HepG2 (cell line): Measurements from ENCODE around the gene WWC2. TPM values are rescaled to one million over a fixed set of nuclear protein-coding genes. Genes with fewer than 3 reads are reported as not detected.

Experiments used
- ATAC-seq: fragments of 200-7000 bp; cut with Tn5 transposase; 3 replicates; pipeline ENCODE4 v1.9.1; 2020; ENCODE audit warnings: mild to moderate bottlenecking, moderate library complexity
- BruUV-seq: library from RNA; stranded (reverse); fragments of 400-500 nt; replicated peaks from 2 replicates; lab custom pipeline; 2021; lab: Mats Ljungman, UMichigan
- CTCF ChIA-PET: fragments of 300-600 bp; formaldehyde crosslinking; extraction: SDS; loops from one replicate; lab custom pipeline; 2021; ENCODE audit warnings: low total read pairs, inconsistent platforms, low intra/inter-chr PET ratio; lab: Yijun Ruan, JAX
- POLR2A ChIA-PET: fragments of 350-600 bp; sonication (Branson Sonifier 250); formaldehyde crosslinking; loops from one replicate; lab custom pipeline; 2020; ENCODE audit warnings: antibody characterized with exemption, inconsistent platforms; lab: Yijun Ruan, JAX
- DNase-seq: peaks from one replicate; pipeline ENCODE4 v3.0.0-alpha.2; 2015; ENCODE audit warnings: low spot score
- FAIRE-seq: peaks from 3 replicates; lab custom pipeline; 2011; peaks lifted over from hg19 to GRCh38; lab: Jason Lieb, UNC
- H2AFZ ChIP-seq: one replicate; pipeline ENCODE4 v1.6.1; 2011; ENCODE audit warnings: low read length, inconsistent platforms
- H3K27ac ChIP-seq: fragments of 300-600 bp; 3 replicates; pipeline ENCODE4 v1.8.0; 2011; ENCODE audit warnings: mixed run types, mild to moderate bottlenecking, mixed read lengths, low read length, inconsistent platforms; ENCODE audit not compliant: insufficient read depth; ENCODE audit errors: extremely low read length
- H3K27me3 ChIP-seq, 2 experiments: fragments of 200-600 bp in 1 of 2; 2 replicates in 1 of 2; 3 replicates in 1 of 2; pipeline versions ENCODE4 v1.6.0 to v1.8.0; 2011; ENCODE audit warnings: low read length in 2 of 2, mild to moderate bottlenecking in 2 of 2, moderate library complexity in 2 of 2, inconsistent platforms in 1 of 2; ENCODE audit not compliant: insufficient read depth in 2 of 2, control insufficient read depth in 1 of 2
- H3K36me3 ChIP-seq, 2 experiments: fragments of 200-600 bp in 1 of 2; replicated peaks in 1 of 2; 2 replicates in 1 of 2; 3 replicates in 1 of 2; pipeline versions ENCODE4 v1.5.1 to v1.8.0; 2011; ENCODE audit warnings: low read length in 2 of 2, inconsistent platforms in 1 of 2; ENCODE audit not compliant: insufficient read depth in 2 of 2, control insufficient read depth in 1 of 2
- H3K4me1 ChIP-seq: 2 replicates; pipeline ENCODE4 v1.5.1; 2012; ENCODE audit warnings: low read length, inconsistent platforms; ENCODE audit not compliant: insufficient read depth
- H3K4me2 ChIP-seq: 2 replicates; pipeline ENCODE4 v1.6.0; 2011; ENCODE audit warnings: low read depth, low read length, inconsistent platforms
- H3K4me3 ChIP-seq, 3 experiments: fragments of 200-600 bp in 1 of 3; sonication (generic), shearing (Covaris generic) in 1 of 3; replicated peaks in 1 of 3; 2 replicates each; pipeline ENCODE4 v1.5.1; 2011 to 2016; ENCODE audit warnings: low read length in 3 of 3, inconsistent platforms in 2 of 3, low read depth in 2 of 3, mild to moderate bottlenecking in 2 of 3, control low read depth in 1 of 3, mixed read lengths in 1 of 3; ENCODE audit not compliant: insufficient read depth in 1 of 3
- H3K79me2 ChIP-seq: one replicate; pipeline ENCODE4 v1.6.1; 2011; ENCODE audit warnings: low read length, inconsistent platforms; ENCODE audit not compliant: insufficient read depth
- H3K9ac ChIP-seq: 2 replicates; pipeline ENCODE4 v1.6.0; 2011; ENCODE audit warnings: mild to moderate bottlenecking, low read depth, low read length, inconsistent platforms; ENCODE audit not compliant: insufficient read depth
- H3K9me3 ChIP-seq: 2 replicates; pipeline ENCODE4 v1.5.1; 2012; ENCODE audit warnings: mild to moderate bottlenecking, low read length
- H4K20me1 ChIP-seq: 2 replicates; pipeline ENCODE4 v1.6.0; 2011; ENCODE audit warnings: inconsistent platforms, mild to moderate bottlenecking, low read length, moderate library complexity; ENCODE audit not compliant: insufficient read depth
- FOSL2 ChIP-seq: sonication (generic); formaldehyde crosslinking; IDR thresholded peaks from 2 replicates; pipeline ENCODE4 v1.4.0; 2020; ENCODE audit warnings: missing genetic modification reagents
- WGBS: methylation state at CpG from one replicate; pipeline ENCODE4 v1.1.6; 2017; ENCODE audit warnings: low lambda C conversion rate; 5-methylcytosine and 5-hydroxymethylcytosine counted together
- in situ Hi-C: cut with HindIII; loops from 2 replicates; pipeline ENCODE4 v1.10.0; 2017; ENCODE audit warnings: low pct_unique_long_range_greater_than_20kb; ENCODE audit not compliant: extremely low pct_ligation_motif_present
- intact Hi-C: fragments of 100-400 bp; cut with micrococcal nuclease; formaldehyde crosslinking; loops from one replicate; pipeline ENCODE4 v1.10.0; 2022; ENCODE audit not compliant: unreplicated experiment
- polyA plus RNA-seq, 8 experiments: library from polyadenylated mRNA; depleted of rRNA in 3 of 8; stranded (reverse) in 7 of 8; unstranded in 1 of 8; fragments of >200 nt; fragmentation: Illumina TruSeq in 4 of 8; extraction: Trizol in 4 of 8; gene quantifications; 2 replicates each; pipeline versions ENCODE4 v1.2.1 to v1.2.3, GENCODE V29; 2011 to 2016; ENCODE audit warnings: low read depth in 4 of 8, missing spikeins in 1 of 8, mixed read lengths in 1 of 8; ENCODE audit not compliant: insufficient read depth in 1 of 8
- total RNA-seq, 5 experiments: library from RNA; depleted of rRNA; stranded (reverse); fragments of >200 nt; fragmentation: Illumina TruSeq; extraction: Trizol; gene quantifications; 2 replicates each; pipeline ENCODE4 v1.2.3, GENCODE V29; 2016; ENCODE audit warnings: low read depth in 1 of 5
- TF ChIP-seq, protein P1 (sequence below): sonication (generic); formaldehyde crosslinking; IDR thresholded peaks from 2 replicates; pipeline ENCODE4; 2020; ENCODE audit warnings: missing genetic modification reagents, mild to moderate bottlenecking, borderline replicate concordance
- TF ChIP-seq, protein P2 (sequence below): sonication (generic); formaldehyde crosslinking; IDR thresholded peaks from 2 replicates; pipeline ENCODE4 v1.4.0; 2020; ENCODE audit warnings: missing genetic modification reagents

The WWC2 gene
- total and polyA plus RNA-seq, 2 of the 13 experiments (the other 11 are each of a cell fraction or from before 2014, with no cell fraction given), result 40.0 to 50.1 TPM

DNA sequence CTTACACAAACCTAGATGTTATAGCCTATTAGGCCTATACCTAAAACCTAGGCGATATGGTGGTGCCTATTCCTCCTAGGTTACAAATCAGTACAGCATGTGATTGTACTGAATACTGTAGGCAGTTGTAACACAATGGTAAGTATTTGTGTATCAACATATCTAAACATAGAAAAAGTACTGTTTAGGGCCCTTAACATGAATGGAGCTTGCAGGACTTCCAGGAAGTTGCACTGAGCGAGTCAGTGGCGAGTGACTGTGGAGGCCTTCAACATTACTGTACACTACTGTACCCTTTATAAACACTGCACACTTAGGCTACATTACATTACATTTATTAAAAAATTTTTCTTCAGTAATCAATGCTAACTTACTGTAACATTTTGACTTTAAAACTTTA, 37.8 kb downstream of the WWC2 start:
- CTCF ChIA-PET, result no interaction called here
- Histone ChIP-seq H2AFZ (no peak overlapping the region), H3K27me3 (no peaks in the 10 kb centered on the region), H3K27ac (no peak overlapping the region), H4K20me1 (peaks cover 65% of the 10 kb centered on the region), H3K9ac (no peak overlapping the region), H3K36me3 (peaks cover 0 to 1% of the 10 kb centered on the region in 2 experiments; a peak in 3 of 5 replicates), H3K79me2 (peaks cover 95% of the 10 kb centered on the region), H3K4me2 (no peak overlapping the region), H3K4me1 (peaks cover 56% of the 10 kb centered on the region), H3K4me3 (no peak overlapping the region), H3K9me3 (no peaks in the 10 kb centered on the region)
- no TSS peak for BruUV-seq
- WGBS, result 94% methylated on average over 3 of the region's 3 CpGs
- POLR2A ChIA-PET, result no interaction called here
- intact Hi-C loops (no loop called here), in situ Hi-C loops (no loop called here)
- peak; percentile 36; the same call in 1 of the 3 replicates for ATAC-seq
- FAIRE-seq, result no peak
- DNase-seq, result no peak
- TF ChIP-seq, protein P1, sequence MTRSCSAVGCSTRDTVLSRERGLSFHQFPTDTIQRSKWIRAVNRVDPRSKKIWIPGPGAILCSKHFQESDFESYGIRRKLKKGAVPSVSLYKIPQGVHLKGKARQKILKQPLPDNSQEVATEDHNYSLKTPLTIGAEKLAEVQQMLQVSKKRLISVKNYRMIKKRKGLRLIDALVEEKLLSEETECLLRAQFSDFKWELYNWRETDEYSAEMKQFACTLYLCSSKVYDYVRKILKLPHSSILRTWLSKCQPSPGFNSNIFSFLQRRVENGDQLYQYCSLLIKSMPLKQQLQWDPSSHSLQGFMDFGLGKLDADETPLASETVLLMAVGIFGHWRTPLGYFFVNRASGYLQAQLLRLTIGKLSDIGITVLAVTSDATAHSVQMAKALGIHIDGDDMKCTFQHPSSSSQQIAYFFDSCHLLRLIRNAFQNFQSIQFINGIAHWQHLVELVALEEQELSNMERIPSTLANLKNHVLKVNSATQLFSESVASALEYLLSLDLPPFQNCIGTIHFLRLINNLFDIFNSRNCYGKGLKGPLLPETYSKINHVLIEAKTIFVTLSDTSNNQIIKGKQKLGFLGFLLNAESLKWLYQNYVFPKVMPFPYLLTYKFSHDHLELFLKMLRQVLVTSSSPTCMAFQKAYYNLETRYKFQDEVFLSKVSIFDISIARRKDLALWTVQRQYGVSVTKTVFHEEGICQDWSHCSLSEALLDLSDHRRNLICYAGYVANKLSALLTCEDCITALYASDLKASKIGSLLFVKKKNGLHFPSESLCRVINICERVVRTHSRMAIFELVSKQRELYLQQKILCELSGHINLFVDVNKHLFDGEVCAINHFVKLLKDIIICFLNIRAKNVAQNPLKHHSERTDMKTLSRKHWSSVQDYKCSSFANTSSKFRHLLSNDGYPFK (CRISPR knock-in tag), result no peak
- TF ChIP-seq FOSL2 (CRISPR knock-in tag), result peak; percentile 32; the same call in 1 of the 2 replicates
- TF ChIP-seq, protein P2, sequence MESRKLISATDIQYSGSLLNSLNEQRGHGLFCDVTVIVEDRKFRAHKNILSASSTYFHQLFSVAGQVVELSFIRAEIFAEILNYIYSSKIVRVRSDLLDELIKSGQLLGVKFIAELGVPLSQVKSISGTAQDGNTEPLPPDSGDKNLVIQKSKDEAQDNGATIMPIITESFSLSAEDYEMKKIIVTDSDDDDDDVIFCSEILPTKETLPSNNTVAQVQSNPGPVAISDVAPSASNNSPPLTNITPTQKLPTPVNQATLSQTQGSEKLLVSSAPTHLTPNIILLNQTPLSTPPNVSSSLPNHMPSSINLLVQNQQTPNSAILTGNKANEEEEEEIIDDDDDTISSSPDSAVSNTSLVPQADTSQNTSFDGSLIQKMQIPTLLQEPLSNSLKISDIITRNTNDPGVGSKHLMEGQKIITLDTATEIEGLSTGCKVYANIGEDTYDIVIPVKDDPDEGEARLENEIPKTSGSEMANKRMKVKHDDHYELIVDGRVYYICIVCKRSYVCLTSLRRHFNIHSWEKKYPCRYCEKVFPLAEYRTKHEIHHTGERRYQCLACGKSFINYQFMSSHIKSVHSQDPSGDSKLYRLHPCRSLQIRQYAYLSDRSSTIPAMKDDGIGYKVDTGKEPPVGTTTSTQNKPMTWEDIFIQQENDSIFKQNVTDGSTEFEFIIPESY, result peak; percentile 19; the same call in 1 of the 2 replicates
